ENCODE results near the gene ISLR.

DNA sequence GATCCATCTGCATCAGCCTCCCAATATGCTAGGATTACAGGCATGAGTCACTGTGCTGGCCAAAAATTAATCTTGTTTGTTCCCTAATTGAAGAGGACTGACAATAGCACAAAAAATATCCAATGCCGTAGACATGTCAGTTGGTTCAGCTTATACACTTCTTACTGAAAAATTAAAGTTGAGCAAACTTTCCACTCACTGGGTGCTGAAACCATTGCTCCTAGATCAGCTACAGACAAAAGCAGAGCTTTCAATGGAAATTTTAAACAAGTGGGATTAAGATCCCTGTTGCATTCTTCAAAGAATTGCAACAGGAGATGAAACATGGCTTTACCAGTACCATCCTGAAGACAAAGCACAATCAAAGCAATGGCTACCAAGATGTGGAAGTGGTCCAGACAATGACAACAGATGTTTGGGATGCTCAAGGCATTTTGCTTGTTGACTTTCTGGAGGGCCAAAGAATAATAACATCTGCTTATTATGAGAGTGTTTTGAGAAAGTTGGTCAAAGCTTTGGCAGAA, 27.2 kb upstream of the ISLR start:
- TF ChIP-seq EZH2 (IDR thresholded peaks at IDR 0.05; ENCODE audit: low read depth, low read length, severe bottlenecking) (no peak), YY1 (IDR thresholded peaks at IDR 0.05; ENCODE audit: low read depth, low read length) (no peak), GTF2F1 (IDR thresholded peaks at IDR 0.05; ENCODE audit: borderline replicate concordance, low read depth, low read length) (no peak), POLR2A (IDR thresholded peaks at IDR 0.05; ENCODE audit: control extremely low read depth in 1 of 2, low read depth in 2 of 2, low read length in 2 of 2) (no peak), BRCA1 (IDR thresholded peaks at IDR 0.05; ENCODE audit: low read depth, low read length) (no peak), TAF1 (IDR thresholded peaks at IDR 0.05; ENCODE audit: low read depth, low read length) (no peak), NANOG (IDR thresholded peaks at IDR 0.05; ENCODE audit: insufficient read depth, low read depth, low read length, poor library complexity, severe bottlenecking) (no peak), SP4 (IDR thresholded peaks at IDR 0.05; ENCODE audit: low read length) (no peak), PHF8 (conservative IDR thresholded peaks at IDR 0.05; ENCODE audit: low read depth, low read length) (no peak), RAD21 (IDR thresholded peaks at IDR 0.05 in 1 of 2, conservative IDR thresholded peaks at IDR 0.05 in 1 of 2; ENCODE audit: low read depth in 2 of 2, low read length in 2 of 2) (no peak), RNF2 (IDR thresholded peaks at IDR 0.05; ENCODE audit: borderline replicate concordance, low read depth, low read length, missing control alignments, poor library complexity, severe bottlenecking) (no peak)
- TF ChIP-seq, protein P1, sequence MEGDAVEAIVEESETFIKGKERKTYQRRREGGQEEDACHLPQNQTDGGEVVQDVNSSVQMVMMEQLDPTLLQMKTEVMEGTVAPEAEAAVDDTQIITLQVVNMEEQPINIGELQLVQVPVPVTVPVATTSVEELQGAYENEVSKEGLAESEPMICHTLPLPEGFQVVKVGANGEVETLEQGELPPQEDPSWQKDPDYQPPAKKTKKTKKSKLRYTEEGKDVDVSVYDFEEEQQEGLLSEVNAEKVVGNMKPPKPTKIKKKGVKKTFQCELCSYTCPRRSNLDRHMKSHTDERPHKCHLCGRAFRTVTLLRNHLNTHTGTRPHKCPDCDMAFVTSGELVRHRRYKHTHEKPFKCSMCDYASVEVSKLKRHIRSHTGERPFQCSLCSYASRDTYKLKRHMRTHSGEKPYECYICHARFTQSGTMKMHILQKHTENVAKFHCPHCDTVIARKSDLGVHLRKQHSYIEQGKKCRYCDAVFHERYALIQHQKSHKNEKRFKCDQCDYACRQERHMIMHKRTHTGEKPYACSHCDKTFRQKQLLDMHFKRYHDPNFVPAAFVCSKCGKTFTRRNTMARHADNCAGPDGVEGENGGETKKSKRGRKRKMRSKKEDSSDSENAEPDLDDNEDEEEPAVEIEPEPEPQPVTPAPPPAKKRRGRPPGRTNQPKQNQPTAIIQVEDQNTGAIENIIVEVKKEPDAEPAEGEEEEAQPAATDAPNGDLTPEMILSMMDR (IDR thresholded peaks at IDR 0.05; ENCODE audit: control extremely low read depth in 1 of 3, insufficient read depth in 1 of 3, low read depth in 1 of 3, low read length in 3 of 3), result no peak
- TF ChIP-seq, protein P2, sequence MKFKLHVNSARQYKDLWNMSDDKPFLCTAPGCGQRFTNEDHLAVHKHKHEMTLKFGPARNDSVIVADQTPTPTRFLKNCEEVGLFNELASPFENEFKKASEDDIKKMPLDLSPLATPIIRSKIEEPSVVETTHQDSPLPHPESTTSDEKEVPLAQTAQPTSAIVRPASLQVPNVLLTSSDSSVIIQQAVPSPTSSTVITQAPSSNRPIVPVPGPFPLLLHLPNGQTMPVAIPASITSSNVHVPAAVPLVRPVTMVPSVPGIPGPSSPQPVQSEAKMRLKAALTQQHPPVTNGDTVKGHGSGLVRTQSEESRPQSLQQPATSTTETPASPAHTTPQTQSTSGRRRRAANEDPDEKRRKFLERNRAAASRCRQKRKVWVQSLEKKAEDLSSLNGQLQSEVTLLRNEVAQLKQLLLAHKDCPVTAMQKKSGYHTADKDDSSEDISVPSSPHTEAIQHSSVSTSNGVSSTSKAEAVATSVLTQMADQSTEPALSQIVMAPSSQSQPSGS (IDR thresholded peaks at IDR 0.05; ENCODE audit: low read length), result no peak

Data from H1 (cell line).